Ectodermal cell (in vitro differentiated cells): ENCODE data around the gene ZNF41.
"Not testable (repeated sequence)": the region's sequence is repeated elsewhere in the genome, so short reads cannot be mapped to it uniquely, and the experiment has no call there.

Source experiments
- H3K27ac ChIP-seq: 2 replicates; pipeline ENCODE4 v1.7.0; 2013; ENCODE audit warnings: mild to moderate bottlenecking, low read depth, low read length; ENCODE audit not compliant: insufficient read depth, poor library complexity, severe bottlenecking
- H3K27me3 ChIP-seq: 2 replicates; pipeline ENCODE4 v1.7.0; 2013; ENCODE audit warnings: mild to moderate bottlenecking, low read length; ENCODE audit not compliant: insufficient read depth, control insufficient read depth, poor library complexity, severe bottlenecking
- H3K36me3 ChIP-seq: one replicate; pipeline ENCODE4 v1.7.0; 2013; ENCODE audit warnings: low read length; ENCODE audit not compliant: control insufficient read depth, insufficient read depth
- H3K4me1 ChIP-seq: one replicate; pipeline ENCODE4 v1.7.0; 2013; ENCODE audit warnings: low read length; ENCODE audit not compliant: control insufficient read depth, insufficient read depth
- H3K4me3 ChIP-seq: 2 replicates; pipeline ENCODE4 v1.7.0; 2013; ENCODE audit warnings: low read depth, low read length, control low read depth; ENCODE audit not compliant: insufficient read depth
- H3K9me3 ChIP-seq: 2 replicates; pipeline ENCODE4 v1.7.0; 2013; ENCODE audit warnings: mild to moderate bottlenecking, low read length, moderate library complexity; ENCODE audit not compliant: control insufficient read depth
- WGBS, 2 experiments: methylation state at CpG; one replicate each; pipeline ENCODE4 v1.1.7; 2013; ENCODE audit warnings: missing lambda C conversion rate in 2 of 2; 5-methylcytosine and 5-hydroxymethylcytosine counted together

ZNF41 gene

DNA sequence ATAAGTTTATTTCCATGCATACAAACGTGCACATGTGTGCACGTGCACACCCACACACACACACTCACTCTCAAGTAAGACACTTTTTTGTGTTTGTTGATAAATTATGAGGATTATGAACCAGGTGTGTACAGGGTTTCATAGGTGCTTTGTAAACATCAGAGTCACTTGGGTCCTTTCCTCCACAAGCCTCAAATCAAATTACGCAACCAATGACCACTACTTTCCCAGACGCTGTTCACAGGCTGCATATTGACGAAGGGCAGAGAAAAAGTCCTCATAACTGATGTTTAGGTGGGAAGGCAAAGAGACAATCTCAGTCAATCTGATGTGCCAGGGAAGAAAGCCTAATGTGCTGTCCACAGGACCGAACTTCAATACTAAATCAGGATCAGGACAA is 29.4 kb upstream of the ZNF41 start:
- not testable (repeated sequence) for H3K27me3 ChIP-seq, H3K27ac ChIP-seq, H3K36me3 ChIP-seq, H3K4me3 ChIP-seq, H3K9me3 ChIP-seq, H3K4me1 ChIP-seq
- 63 to 69% methylated on average over 3 to 4 of the region's 6 CpGs for WGBS, 2 experiments

DNA sequence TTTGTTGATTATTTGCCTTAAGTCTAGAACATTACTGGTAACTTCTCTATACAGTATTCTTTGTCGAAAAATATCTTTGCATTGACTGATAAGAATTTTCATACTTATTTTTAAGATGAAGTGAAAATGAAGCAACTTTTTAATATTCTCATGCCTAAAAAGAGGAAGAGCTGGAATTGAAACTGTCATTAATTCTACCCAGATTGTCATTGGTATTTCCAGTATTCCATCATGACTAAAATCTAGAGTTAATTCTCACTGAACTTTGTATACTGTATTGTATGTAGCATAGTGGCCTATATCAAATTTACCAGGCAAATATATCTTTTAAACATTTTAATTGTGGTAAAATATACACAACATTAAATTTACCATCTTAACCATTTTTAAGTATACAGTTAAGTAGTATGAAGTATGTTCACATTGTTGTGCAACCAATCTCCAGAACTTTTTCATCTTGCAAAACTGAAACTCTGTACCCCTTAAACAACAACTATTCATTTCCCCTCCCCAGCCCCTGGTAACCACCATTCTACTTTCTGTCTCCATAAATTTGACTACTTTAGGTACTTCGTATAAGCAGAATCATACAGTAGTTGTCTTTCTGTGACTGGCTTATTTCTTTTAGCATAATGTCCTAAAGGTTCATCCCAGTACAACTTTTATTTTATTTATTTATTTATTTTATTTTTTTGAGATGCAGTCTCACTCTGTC is 24.3 kb upstream of the ZNF41 start:
- no peak overlapping the region for H3K27ac ChIP-seq
- no peaks in the 10 kb centered on the region for H3K36me3 ChIP-seq
- 100% methylated on average over 1 of the region's 2 CpGs; no CpG with 5 or more reads in 1 of the 2 experiments for WGBS, 2 experiments
- H3K4me3 ChIP-seq = no peak overlapping the region
- H3K4me1 ChIP-seq = no peaks in the 10 kb centered on the region
- no peaks in the 10 kb centered on the region for H3K9me3 ChIP-seq
- no peaks in the 10 kb centered on the region for H3K27me3 ChIP-seq

DNA sequence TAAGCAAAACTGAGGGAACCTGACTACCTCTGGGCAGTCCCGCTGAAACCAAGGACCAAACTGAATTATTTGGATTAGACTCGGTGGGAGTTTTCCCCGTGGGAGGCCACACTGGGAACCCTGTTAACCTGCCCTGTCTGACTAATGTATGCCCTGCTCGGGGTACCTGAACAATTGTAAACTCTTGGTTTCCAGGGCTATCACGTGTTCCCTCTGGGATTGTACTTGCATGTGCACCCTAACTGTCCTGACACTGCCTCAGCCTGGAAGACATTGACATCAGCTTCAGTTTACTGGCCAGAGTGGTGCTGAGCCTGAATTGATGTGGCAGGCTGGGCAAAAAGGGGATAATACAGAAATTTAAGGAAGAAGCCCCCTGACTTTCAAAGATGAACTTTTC is 20.1 kb upstream of the ZNF41 start:
- Histone ChIP-seq H3K36me3 (no peaks in the 10 kb centered on the region), H3K4me1 (peaks cover 10% of the 10 kb centered on the region), H3K4me3 (no peak overlapping the region), H3K27me3 (no peaks in the 10 kb centered on the region), H3K27ac (no peak overlapping the region), H3K9me3 (no peaks in the 10 kb centered on the region)
- WGBS, 2 experiments = 53 to 54% methylated on average over 5 of the region's 5 CpGs

DNA sequence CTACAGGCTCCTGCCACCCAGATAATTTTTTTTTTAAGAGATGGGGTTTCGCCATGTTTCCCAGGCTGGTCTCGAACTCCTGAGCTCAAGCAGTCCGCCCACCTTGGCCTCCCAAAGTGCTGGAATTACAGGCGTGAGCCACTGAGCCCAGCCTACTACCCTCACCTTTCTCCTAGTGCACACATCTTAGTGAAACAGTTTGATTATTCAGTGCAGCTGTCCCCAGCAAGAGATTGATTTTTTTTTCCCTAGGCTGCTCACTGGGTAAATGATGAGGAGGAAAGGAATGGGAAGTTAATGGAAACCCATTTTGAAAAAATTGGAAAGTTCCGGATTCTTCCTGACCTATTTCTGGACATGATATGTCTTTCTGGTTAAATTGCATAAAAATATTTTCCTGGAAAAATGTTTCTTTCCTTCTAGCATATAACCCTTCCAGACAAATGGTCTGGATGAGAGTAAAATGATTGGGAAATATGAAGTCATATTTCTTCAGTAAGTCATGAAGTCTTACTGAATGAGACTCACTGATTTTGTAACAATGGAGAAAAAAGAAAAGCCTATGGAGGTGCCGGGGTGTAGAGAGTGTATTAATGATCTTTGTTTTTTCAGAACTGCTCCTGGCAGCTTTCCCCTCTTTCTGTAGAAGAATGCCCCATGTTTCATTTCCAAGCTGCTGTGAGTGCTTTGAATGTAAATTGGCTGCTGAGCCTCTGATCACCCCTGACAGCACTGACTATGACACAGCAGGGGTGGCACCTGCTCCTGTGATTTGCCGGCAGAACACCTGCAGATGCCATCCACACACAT is 19.5 kb upstream of the ZNF41 start:
- no peaks in the 10 kb centered on the region for H3K27me3 ChIP-seq
- H3K4me3 ChIP-seq = no peak overlapping the region
- WGBS, 2 experiments = 61 to 69% methylated on average over 7 of the region's 7 CpGs
- H3K27ac ChIP-seq = no peak overlapping the region
- H3K36me3 ChIP-seq = no peaks in the 10 kb centered on the region
- H3K4me1 ChIP-seq = peaks cover 10% of the 10 kb centered on the region
- H3K9me3 ChIP-seq = no peaks in the 10 kb centered on the region

DNA sequence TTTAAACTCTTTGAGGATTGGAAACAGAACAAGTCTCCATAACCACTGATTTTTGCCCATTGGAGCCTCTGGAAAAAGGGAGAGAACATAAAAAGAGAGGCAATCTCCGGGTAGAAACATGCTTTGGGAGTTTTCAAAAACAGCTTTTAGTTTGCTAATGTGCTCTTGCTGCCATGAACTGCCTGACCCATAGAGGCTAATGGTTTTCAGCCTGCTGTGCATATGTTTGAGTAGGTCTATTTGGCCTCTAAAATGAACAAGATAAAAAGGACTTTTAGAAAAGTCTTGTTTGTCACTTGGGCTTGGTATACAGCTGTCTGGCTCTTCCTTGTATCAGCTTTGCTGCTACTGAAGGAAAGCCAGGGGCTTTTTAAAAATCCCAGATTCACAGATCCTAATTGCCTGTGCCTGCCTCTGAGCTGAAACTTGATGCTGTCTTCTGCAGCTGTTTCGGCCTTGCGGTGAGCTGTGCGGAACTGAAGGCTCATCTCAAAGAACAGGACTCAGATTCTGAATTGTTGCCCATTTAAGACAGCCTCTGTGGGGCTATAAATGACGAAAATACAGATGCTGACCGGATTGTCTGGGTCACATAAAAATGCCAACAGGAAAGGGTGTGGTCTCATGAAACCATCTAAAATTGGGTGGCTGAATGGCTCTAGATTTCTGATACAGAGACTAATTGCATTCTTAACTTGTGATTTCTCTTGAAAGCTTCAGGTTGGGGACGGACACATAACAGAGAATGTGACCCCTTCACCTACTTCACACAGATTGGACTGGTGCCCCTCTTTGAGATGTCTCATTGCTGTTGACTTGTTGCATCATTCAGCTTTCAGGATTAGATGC is 18.4 kb upstream of the ZNF41 start:
- no peak overlapping the region for H3K27ac ChIP-seq
- no peak overlapping the region for H3K4me3 ChIP-seq
- H3K36me3 ChIP-seq = no peaks in the 10 kb centered on the region
- H3K4me1 ChIP-seq = peaks cover 10% of the 10 kb centered on the region
- H3K9me3 ChIP-seq = no peaks in the 10 kb centered on the region
- 33% methylated on average over 7 of the region's 7 CpGs for WGBS, 2 experiments
- H3K27me3 ChIP-seq = no peaks in the 10 kb centered on the region

DNA sequence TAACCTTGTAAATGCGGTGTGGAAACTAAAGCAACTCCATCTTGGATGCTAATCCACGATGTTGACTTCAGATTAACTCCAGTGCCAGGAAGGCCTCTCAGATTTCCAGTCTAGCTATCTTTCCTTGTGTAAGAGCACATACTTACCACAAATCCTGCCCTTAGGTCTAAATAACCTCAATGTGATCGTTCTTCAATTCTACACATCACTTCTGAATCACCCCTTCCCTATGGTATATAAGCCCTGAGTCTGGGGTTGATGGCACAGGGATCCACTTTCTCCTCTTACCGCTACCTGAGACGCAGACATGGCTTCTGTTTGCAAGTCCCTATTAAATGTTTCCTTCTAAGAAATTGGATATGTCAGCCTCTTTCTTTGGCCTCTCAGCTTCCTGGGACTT is 17.5 kb upstream of the ZNF41 start:
- no peaks in the 10 kb centered on the region for H3K36me3 ChIP-seq

DNA sequence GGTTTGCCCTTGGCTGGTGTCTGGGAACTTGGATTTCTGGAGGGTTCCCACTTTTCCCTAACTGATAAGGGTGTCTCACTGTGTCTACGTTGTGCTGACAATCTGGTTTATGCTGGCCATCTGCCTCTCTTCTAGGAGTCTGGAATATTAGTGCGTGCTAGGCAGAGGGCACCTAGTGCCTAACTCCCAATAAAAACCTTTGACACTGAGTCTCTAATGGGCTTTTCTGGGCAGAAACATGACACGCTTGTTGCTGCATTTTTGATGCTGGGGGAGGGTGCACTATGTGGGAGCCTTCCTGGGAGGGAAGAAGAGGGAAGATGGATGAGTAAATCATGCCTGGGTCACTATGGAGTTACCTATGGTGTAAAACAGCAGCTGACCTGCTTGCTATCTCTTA is 16.3 kb upstream of the ZNF41 start:
- no peaks in the 10 kb centered on the region for H3K9me3 ChIP-seq
- H3K4me1 ChIP-seq = peaks cover 10% of the 10 kb centered on the region
- no peak overlapping the region for H3K4me3 ChIP-seq
- 90 to 95% methylated on average over 3 of the region's 3 CpGs for WGBS, 2 experiments
- no peak overlapping the region for H3K27ac ChIP-seq
- H3K27me3 ChIP-seq = no peaks in the 10 kb centered on the region
- no peaks in the 10 kb centered on the region for H3K36me3 ChIP-seq

More for the DNA sequence above, 17.5 kb upstream of the ZNF41 start:
- H3K4me1 ChIP-seq = peaks cover 10% of the 10 kb centered on the region
- H3K27me3 ChIP-seq = no peaks in the 10 kb centered on the region
- H3K9me3 ChIP-seq = no peaks in the 10 kb centered on the region
- no peak overlapping the region for H3K27ac ChIP-seq
- no peak overlapping the region for H3K4me3 ChIP-seq
- WGBS, 2 experiments = 85 to 95% methylated on average over 5 of the region's 5 CpGs

DNA sequence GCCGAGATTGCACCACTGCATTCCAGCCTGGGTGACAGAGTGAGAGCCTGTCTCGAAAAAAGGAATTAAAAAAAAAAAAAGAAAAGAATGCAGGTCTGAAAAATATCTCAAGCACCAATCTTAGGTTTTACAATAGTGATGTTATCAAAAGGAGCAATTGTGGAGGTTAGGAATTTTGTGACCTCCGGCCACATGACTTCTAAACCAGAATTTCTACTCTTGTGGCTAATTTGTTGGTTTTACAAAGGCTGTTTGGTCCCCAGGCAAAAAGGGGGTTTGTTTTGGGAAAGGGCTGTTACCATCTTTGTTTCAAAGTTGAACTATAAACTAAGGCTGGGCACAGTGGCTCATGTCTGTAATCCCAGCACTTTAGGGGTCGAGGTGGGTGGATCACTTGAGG is 15.4 kb upstream of the ZNF41 start:
- peaks cover 10% of the 10 kb centered on the region for H3K4me1 ChIP-seq
- H3K27me3 ChIP-seq = no peaks in the 10 kb centered on the region
- H3K9me3 ChIP-seq = no peaks in the 10 kb centered on the region
- no peaks in the 10 kb centered on the region for H3K36me3 ChIP-seq
- WGBS, 2 experiments = 82 to 91% methylated on average over 4 of the region's 4 CpGs
- no peak overlapping the region for H3K27ac ChIP-seq
- H3K4me3 ChIP-seq = no peak overlapping the region

DNA sequence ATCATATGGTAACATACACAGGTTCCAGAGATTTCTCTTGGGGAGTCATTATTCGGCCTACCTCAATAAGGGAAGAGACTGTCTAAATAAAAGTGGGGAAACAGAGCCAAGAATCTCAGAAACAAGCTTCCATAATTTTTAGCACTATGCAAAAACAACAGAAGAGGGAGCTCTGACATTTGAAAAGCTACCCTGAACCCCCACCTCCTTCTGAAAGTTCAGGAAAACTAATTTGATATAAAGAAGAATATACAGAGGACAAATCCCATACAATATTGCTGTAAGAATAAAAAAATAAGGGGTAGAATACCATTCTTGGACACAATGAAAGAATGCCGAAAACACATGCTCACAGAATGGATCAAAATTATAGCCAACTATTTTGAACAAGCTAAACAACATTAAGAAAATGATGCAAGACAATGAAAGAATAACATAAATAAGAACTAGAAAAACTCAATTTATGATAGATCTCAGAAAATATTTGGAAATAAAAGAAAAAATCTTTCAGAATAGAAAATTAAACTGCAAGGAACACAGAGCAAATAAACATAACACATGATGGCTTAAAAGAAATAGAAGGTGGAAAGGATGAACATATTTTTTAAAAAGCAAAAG is 14.4 kb upstream of the ZNF41 start:
- no peaks in the 10 kb centered on the region for H3K36me3 ChIP-seq
- WGBS, 2 experiments = 54% methylated on average over 1 of the region's 2 CpGs; no CpG with 5 or more reads in 1 of the 2 experiments
- H3K27me3 ChIP-seq = no peaks in the 10 kb centered on the region
- H3K27ac ChIP-seq = no peak overlapping the region
- H3K4me1 ChIP-seq = peaks cover 10% of the 10 kb centered on the region
- H3K4me3 ChIP-seq = no peak overlapping the region
- no peaks in the 10 kb centered on the region for H3K9me3 ChIP-seq
